HG02885 (cell line): ENCODE measurements around the gene PNISR.

Experiments used
- ATAC-seq: cut with Tn5 transposase; IDR thresholded peaks from one replicate; pipeline ENCODE4 v1.9.1; 2021; ENCODE audit warnings: mild to moderate bottlenecking; ENCODE audit not compliant: unreplicated experiment, poor library complexity

PNISR gene

GRCh38 chr6:99412065-99412464 lies 13.0 kb downstream of the PNISR start:
- ATAC-seq = no peak

- no peak for ATAC-seq
Measured at GRCh38 chr6:99409672-99410071, 15.4 kb downstream of the PNISR start.

GRCh38 chr6:99407076-99407475 lies 18.0 kb downstream of the PNISR start:
- no peak for ATAC-seq

GRCh38 chr6:99402448-99402847 lies 22.7 kb downstream of the PNISR start:
- ATAC-seq = no peak

- ATAC-seq = no peak
Measured at GRCh38 chr6:99397287-99397686, 27.8 kb downstream of the PNISR start.

- peak; percentile 85 for ATAC-seq
Measured at GRCh38 chr6:99393698-99394531, 31.2 kb downstream of the PNISR start, which contains the start of gene COQ3. Gene COQ3, minus strand, starts transcription at chr6:99394195. Its CDS starts 16 bp downstream, at chr6:99394179.

GRCh38 chr6:99393366-99393697 lies 31.8 kb downstream of the PNISR start:
- peak; percentile 23 for ATAC-seq

- no peak for ATAC-seq
Measured at GRCh38 chr6:99390896-99391295, 34.2 kb downstream of the PNISR start.

- ATAC-seq = no peak
Measured at GRCh38 chr6:99384507-99384906, 40.6 kb downstream of the PNISR start.

GRCh38 chr6:99378636-99379035 lies 46.5 kb downstream of the PNISR start:
- ATAC-seq = no peak

GRCh38 chr6:99369533-99369932 lies 55.6 kb downstream of the PNISR start:
- no peak for ATAC-seq

GRCh38 chr6:99366852-99367251 lies 58.3 kb downstream of the PNISR start:
- no peak for ATAC-seq

GRCh38 chr6:99364026-99364425 lies 61.1 kb downstream of the PNISR start:
- peak; percentile 94 for ATAC-seq

GRCh38 chr6:99362678-99363268 lies 62.3 kb downstream of the PNISR start:
- ATAC-seq = no peak

- ATAC-seq = no peak
Measured at GRCh38 chr6:99359800-99360199, 65.3 kb downstream of the PNISR start.

- ATAC-seq = no peak
Measured at GRCh38 chr6:99356641-99357040, 68.5 kb downstream of the PNISR start.

GRCh38 chr6:99354983-99355382 lies 70.1 kb downstream of the PNISR start:
- ATAC-seq = no peak

GRCh38 chr6:99353126-99353525 lies 72.0 kb downstream of the PNISR start:
- ATAC-seq = no peak

- no peak for ATAC-seq
Measured at GRCh38 chr6:99350573-99350972, 74.5 kb downstream of the PNISR start.

GRCh38 chr6:99349171-99350141 lies 75.7 kb downstream of the PNISR start, which contains the start of gene FAXC:
Gene FAXC, minus strand, starts transcription at chr6:99349674. Its CDS starts 302 bp downstream, at chr6:99349372.
- peak; percentile 60 for ATAC-seq
